ENCODE data around the gene NXPH3. TPM values are rescaled to one million over a fixed set of nuclear protein-coding genes. Genes with fewer than 3 reads are reported as not detected.
"Not testable (repeated sequence)": the region's sequence is repeated elsewhere in the genome, so short reads cannot be mapped to it uniquely, and the experiment has no call there.

NXPH3 gene
- total and polyA plus RNA-seq, 2 donors = 0.52 to 2.3 TPM

DNA sequence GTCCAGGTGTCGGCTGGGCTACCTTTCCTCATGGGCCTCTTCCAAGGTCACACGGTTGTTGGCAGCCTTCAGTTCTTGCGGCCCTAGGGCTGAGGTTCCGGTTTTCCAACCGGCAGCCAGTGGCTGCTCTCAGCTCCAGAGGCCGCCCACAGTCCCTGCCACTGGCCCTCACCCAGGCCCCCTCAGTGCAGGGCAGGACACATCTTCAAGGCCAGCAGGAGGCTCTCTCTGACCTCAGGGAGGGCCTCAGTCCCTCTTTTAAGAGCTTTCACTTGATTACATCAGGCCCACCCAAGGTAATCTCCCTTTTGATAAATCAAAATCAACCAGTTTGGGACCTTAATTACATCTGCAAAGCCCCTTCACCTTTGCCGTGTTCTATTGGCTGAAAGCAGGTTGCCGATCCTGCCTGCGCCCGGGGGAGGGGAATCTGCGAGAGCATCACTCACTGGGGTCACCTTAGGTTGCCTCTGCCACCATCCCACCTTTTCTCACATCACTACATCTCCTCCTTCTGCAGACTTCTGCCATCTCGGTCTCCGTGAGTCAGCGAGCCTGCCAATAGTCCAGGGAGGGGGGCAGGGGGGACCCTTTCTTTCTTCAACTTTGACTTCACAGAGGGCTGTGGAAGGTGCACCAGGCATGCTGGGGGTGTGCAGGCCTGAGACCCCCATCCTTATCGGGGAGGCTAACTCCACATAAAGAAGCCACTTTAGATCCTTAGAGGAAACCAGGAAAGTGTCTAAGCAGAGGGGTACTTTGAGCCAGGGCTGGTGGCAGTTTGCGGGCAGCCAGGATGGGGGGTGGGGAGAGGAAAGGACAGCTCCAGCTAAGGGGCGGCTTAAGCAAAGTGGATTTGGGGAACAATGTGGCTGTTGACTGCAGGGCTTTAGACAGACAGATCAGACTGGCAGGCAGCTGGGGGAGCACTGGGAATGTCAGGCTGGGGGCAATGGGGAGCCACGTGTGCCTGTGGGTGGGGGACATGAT, 28.8 kb upstream of the NXPH3 start:
- Histone ChIP-seq H3K27me3 (ENCODE audit: control insufficient read depth in 2 of 2, insufficient read depth in 1 of 2, low read length in 1 of 2) (peaks cover 0 to 14% of the 10 kb centered on the region in 2 donors), H3K4me1 (ENCODE audit: control insufficient read depth in 2 of 2, insufficient read depth in 2 of 2, low read length in 2 of 2) (peaks cover 0 to 3% of the 10 kb centered on the region in 2 donors)
- DNase-seq (ENCODE audit: low read depth in 6 of 9, low spot score in 9 of 9) = no peak

GRCh38 chr17:49547566-49547965, 28.1 kb upstream of the NXPH3 start:
- Histone ChIP-seq H3K4me1 (ENCODE audit: control insufficient read depth in 2 of 2, insufficient read depth in 2 of 2, low read length in 2 of 2) (peaks cover 0 to 3% of the 10 kb centered on the region in 2 donors), H3K4me3 (ENCODE audit: low read length in 2 of 2) (no peak overlapping the region), H3K27ac (ENCODE audit: low read depth in 1 of 2, low read length in 1 of 2) (no peak overlapping the region), H3K9me3 (ENCODE audit: control insufficient read depth in 2 of 2, insufficient read depth in 1 of 2, low read length in 1 of 2) (peaks cover 0 to 13% of the 10 kb centered on the region in 2 donors), H3K36me3 (ENCODE audit: control insufficient read depth in 2 of 2, insufficient read depth in 2 of 2, low read length in 1 of 2) (no peaks in the 10 kb centered on the region), H3K27me3 (ENCODE audit: control insufficient read depth in 2 of 2, insufficient read depth in 1 of 2, low read length in 1 of 2) (peaks cover 0 to 14% of the 10 kb centered on the region in 2 donors)
- 92% methylated on average over 9 of the region's 9 CpGs for WGBS
- DNase-seq (ENCODE audit: low read depth in 6 of 9, low spot score in 9 of 9) = no peak

More for the DNA sequence above, 28.8 kb upstream of the NXPH3 start:
- WGBS = 95% methylated on average over 18 of the region's 18 CpGs
- Histone ChIP-seq H3K36me3 (ENCODE audit: control insufficient read depth in 2 of 2, insufficient read depth in 2 of 2, low read length in 1 of 2) (no peaks in the 10 kb centered on the region), H3K9me3 (ENCODE audit: control insufficient read depth in 2 of 2, insufficient read depth in 1 of 2, low read length in 1 of 2) (peaks cover 0 to 13% of the 10 kb centered on the region in 2 donors), H3K27ac (ENCODE audit: low read depth in 1 of 2, low read length in 1 of 2) (no peak overlapping the region), H3K4me3 (ENCODE audit: low read length in 2 of 2) (no peak overlapping the region)

GRCh38 chr17:49548051-49548505, 27.6 kb upstream of the NXPH3 start:
- H3K4me3 ChIP-seq (ENCODE audit: low read length in 2 of 2) = no peak overlapping the region
- H3K27ac ChIP-seq (ENCODE audit: low read depth in 1 of 2, low read length in 1 of 2) = no peak overlapping the region
- H3K36me3 ChIP-seq (ENCODE audit: control insufficient read depth in 2 of 2, insufficient read depth in 2 of 2, low read length in 1 of 2) = no peaks in the 10 kb centered on the region
- DNase-seq (ENCODE audit: low read depth in 6 of 9, low spot score in 9 of 9) = no peak
- H3K4me1 ChIP-seq (ENCODE audit: control insufficient read depth in 2 of 2, insufficient read depth in 2 of 2, low read length in 2 of 2) = peaks cover 0 to 3% of the 10 kb centered on the region in 2 donors
- peaks cover 0 to 14% of the 10 kb centered on the region in 2 donors for H3K27me3 ChIP-seq (ENCODE audit: control insufficient read depth in 2 of 2, insufficient read depth in 1 of 2, low read length in 1 of 2)
- 92% methylated on average over 12 of the region's 12 CpGs for WGBS
- peaks cover 0 to 13% of the 10 kb centered on the region in 2 donors for H3K9me3 ChIP-seq (ENCODE audit: control insufficient read depth in 2 of 2, insufficient read depth in 1 of 2, low read length in 1 of 2)

DNA sequence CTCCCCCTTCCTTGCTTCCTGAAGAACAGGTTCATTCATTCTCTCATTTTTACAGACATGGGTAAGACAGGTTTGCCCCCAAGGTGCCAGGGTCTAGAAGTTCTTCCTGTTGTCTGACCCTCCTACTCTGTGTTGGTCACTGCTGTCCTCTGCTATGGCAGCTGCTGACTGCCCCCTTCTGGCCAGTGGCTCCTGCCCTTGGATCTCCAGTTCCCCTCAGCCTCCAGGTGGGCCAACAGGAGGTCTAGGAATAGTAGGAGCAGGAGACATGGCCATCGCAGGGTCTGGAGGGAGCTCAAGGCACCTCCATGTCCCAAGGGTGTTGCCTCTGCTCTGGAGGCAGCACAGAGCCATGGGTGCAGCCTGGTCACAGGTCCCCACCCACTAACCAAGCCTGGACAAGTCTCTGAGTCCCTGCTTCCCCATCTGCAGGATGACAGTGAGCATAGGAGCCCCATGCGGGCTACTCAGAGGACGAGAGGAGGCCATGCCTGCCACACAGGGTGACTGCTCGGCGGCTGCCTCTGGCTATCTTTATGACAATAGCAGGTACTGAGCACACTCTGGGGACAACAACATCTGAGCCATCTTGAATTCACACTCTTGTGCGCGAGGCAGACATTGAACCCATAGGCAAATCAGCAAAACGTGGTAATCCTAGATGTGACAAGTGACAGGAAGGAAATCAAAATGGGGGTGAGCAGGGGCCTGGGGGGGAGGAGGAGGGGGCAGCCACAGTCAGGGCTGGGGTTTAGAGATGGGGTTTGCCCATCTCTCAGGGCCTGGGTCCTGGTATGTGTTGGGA, 27.0 kb upstream of the NXPH3 start:
- Histone ChIP-seq H3K4me3 (ENCODE audit: low read length in 2 of 2) (no peak overlapping the region), H3K36me3 (ENCODE audit: control insufficient read depth in 2 of 2, insufficient read depth in 2 of 2, low read length in 1 of 2) (no peaks in the 10 kb centered on the region), H3K27ac (ENCODE audit: low read depth in 1 of 2, low read length in 1 of 2) (no peak overlapping the region), H3K4me1 (ENCODE audit: control insufficient read depth in 2 of 2, insufficient read depth in 2 of 2, low read length in 2 of 2) (peaks cover 0 to 3% of the 10 kb centered on the region in 2 donors), H3K27me3 (ENCODE audit: control insufficient read depth in 2 of 2, insufficient read depth in 1 of 2, low read length in 1 of 2) (peaks cover 0 to 14% of the 10 kb centered on the region in 2 donors), H3K9me3 (ENCODE audit: control insufficient read depth in 2 of 2, insufficient read depth in 1 of 2, low read length in 1 of 2) (peaks cover 0 to 15% of the 10 kb centered on the region in 2 donors)
- DNase-seq (ENCODE audit: low read depth in 6 of 9, low spot score in 9 of 9) = no peak
- WGBS = 84% methylated on average over 8 of the region's 8 CpGs

DNA sequence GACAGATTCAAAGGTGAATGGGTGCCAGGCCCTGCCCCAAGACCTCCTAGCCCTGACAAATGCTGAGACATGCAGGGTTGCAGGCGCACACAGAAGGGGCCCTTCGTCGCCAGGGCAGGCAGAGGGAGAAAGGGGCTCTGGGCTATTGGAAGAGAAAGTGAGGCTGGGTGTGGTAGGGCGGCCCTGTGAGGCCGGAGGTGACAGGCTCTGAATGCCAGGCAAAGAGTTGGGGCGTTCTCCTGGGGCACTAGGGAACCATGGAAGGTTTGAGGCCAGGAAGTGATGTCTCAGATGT, 26.4 kb upstream of the NXPH3 start:
- Histone ChIP-seq H3K27me3 (ENCODE audit: control insufficient read depth in 2 of 2, insufficient read depth in 1 of 2, low read length in 1 of 2) (peaks cover 0 to 13% of the 10 kb centered on the region in 2 donors), H3K27ac (ENCODE audit: low read depth in 1 of 2, low read length in 1 of 2) (no peak overlapping the region), H3K36me3 (ENCODE audit: control insufficient read depth in 2 of 2, insufficient read depth in 2 of 2, low read length in 1 of 2) (no peaks in the 10 kb centered on the region), H3K4me1 (ENCODE audit: control insufficient read depth in 2 of 2, insufficient read depth in 2 of 2, low read length in 2 of 2) (peaks cover 0 to 3% of the 10 kb centered on the region in 2 donors), H3K4me3 (ENCODE audit: low read length in 2 of 2) (no peak overlapping the region), H3K9me3 (ENCODE audit: control insufficient read depth in 2 of 2, insufficient read depth in 1 of 2, low read length in 1 of 2) (peaks cover 0 to 11% of the 10 kb centered on the region in 2 donors)
- 97% methylated on average over 6 of the region's 6 CpGs for WGBS
- DNase-seq (ENCODE audit: low read depth in 6 of 9, low spot score in 9 of 9) = no peak

DNA sequence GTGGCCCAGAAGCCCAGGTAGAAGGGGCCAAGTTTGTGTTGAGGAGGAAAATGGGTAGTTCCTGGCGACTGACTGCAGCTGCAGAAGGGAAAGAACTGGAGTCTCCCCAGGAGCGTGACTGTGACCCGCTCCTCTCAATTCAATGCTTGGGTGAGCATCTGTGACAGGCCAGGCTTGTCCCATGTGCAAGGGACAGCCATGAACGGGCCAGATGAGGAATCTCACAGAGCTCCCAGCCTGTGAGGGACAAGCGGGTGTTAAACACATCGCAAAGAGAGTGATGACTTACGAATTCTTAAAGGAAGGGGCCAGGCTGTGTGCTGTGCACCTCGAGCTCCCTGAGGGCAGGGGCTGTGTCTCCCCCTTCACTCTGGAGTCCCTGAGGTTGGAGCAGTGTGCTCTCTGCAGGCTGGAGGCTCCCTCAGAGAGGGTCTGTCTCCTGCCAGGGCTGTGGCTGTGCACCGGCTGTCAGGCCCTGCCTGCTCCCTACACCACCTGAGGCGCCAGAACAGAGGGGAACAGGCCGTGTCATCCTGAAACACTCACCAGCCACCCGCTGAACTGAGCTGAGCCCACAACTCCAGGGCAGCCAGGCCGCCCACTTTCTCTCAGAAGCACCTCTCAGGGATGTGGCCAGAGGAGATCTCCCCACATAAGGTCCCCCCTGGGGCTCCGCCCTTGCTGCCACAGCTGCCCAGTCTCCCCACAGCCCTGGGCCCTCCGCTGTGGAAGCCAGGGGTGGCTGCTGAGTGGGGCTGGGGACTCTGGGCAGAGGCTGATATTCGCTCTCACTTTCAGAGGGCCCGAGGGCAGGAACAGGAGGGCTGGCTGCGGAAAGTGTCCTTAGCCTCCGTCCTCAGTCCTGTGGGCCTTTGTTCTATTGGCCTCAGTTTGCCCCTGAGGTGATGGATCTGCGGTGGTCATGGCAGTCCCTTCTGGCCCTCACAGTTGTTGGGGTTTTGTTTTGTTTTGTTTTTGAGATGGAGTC, 25.7 kb upstream of the NXPH3 start:
- H3K27me3 ChIP-seq (ENCODE audit: control insufficient read depth in 2 of 2, insufficient read depth in 1 of 2, low read length in 1 of 2) = peaks cover 0 to 8% of the 10 kb centered on the region in 2 donors
- no peak overlapping the region for H3K27ac ChIP-seq (ENCODE audit: low read depth in 1 of 2, low read length in 1 of 2)
- H3K36me3 ChIP-seq (ENCODE audit: control insufficient read depth in 2 of 2, insufficient read depth in 2 of 2, low read length in 1 of 2) = no peaks in the 10 kb centered on the region
- WGBS = 96% methylated on average over 20 of the region's 20 CpGs
- peaks cover 0 to 6% of the 10 kb centered on the region in 2 donors for H3K9me3 ChIP-seq (ENCODE audit: control insufficient read depth in 2 of 2, insufficient read depth in 1 of 2, low read length in 1 of 2)
- DNase-seq (ENCODE audit: low read depth in 6 of 9, low spot score in 9 of 9) = no peak
- peaks cover 0 to 3% of the 10 kb centered on the region in 2 donors for H3K4me1 ChIP-seq (ENCODE audit: control insufficient read depth in 2 of 2, insufficient read depth in 2 of 2, low read length in 2 of 2)
- H3K4me3 ChIP-seq (ENCODE audit: low read length in 2 of 2) = no peak overlapping the region

DNA sequence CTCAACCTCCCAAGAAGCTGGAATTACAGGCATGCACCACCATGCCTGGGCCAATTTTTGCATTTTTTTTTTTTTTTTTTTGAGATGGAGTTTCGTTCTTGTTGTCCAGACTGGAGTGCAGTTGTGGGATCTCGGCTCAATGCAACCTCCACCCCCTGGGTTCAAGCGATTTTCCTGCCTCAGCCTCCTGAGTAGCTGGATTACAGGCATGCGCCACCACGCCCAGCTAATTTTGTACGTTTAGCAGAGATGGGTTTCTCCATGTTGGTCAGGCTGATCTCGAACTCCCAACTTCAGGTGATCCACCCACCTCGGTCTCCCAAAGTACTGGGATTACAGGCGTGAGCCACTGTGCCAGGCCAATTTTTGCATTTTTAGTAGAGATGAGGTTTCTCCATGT, 24.9 kb upstream of the NXPH3 start:
- H3K9me3 ChIP-seq (ENCODE audit: control insufficient read depth in 2 of 2, insufficient read depth in 1 of 2, low read length in 1 of 2); H3K4me3 ChIP-seq (ENCODE audit: low read length in 2 of 2); DNase-seq (ENCODE audit: low read depth in 6 of 9, low spot score in 9 of 9); H3K36me3 ChIP-seq (ENCODE audit: control insufficient read depth in 2 of 2, insufficient read depth in 2 of 2, low read length in 1 of 2); H3K4me1 ChIP-seq (ENCODE audit: control insufficient read depth in 2 of 2, insufficient read depth in 2 of 2, low read length in 2 of 2); H3K27ac ChIP-seq (ENCODE audit: low read depth in 1 of 2, low read length in 1 of 2); H3K27me3 ChIP-seq (ENCODE audit: control insufficient read depth in 2 of 2, insufficient read depth in 1 of 2, low read length in 1 of 2): not testable (repeated sequence)
- WGBS = 98% methylated on average over 9 of the region's 9 CpGs

DNA sequence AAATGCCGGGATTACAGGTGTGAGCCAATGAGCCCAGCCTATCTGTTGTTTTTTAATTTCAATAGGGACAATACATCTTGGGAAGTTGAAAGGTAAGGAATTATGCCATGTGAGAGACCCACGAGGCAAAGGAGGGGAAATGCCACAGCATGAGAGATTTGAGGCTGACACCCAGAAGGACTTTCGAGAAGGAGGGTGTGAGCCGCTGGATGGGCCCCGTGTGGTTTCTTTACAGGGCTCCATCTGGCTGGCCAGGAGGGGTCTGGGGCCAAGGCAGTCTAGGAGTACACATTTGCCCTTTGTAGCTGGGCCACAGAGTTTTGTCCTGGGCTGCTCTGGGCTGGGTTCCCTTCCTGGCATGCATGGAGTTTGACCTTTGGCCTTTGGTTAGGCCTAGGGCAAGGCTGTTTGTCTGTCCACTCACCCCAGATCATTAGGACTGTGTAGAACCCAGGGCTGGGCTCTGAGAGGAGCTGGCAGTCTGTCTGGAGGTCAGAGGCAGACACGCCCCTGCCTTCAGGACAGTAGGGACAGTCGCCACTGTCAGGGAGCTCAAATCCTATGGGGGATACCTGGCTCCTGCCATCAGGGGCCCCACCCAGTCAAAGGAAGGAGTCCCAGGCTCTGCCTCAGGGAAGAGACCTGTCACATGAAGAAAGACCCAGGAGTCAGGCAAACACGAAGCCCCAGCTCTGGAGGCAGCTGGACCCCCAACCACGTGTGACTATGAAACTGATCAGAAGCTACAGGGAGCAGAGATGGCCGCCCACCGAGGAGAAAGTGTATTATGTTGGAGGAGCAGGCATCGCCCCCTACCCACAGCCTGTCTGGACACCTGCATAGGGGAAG, 24.2 kb upstream of the NXPH3 start:
- WGBS = 94% methylated on average over 12 of the region's 12 CpGs

More for the DNA sequence above, 24.2 kb upstream of the NXPH3 start:
- H3K27me3 ChIP-seq (ENCODE audit: control insufficient read depth in 2 of 2, insufficient read depth in 1 of 2, low read length in 1 of 2) = peaks cover 0 to 4% of the 10 kb centered on the region in 2 donors
- peaks cover 0 to 6% of the 10 kb centered on the region in 2 donors for H3K9me3 ChIP-seq (ENCODE audit: control insufficient read depth in 2 of 2, insufficient read depth in 1 of 2, low read length in 1 of 2)
- no peaks in the 10 kb centered on the region for H3K36me3 ChIP-seq (ENCODE audit: control insufficient read depth in 2 of 2, insufficient read depth in 2 of 2, low read length in 1 of 2)
- H3K4me1 ChIP-seq (ENCODE audit: control insufficient read depth in 2 of 2, insufficient read depth in 2 of 2, low read length in 2 of 2) = peaks cover 0 to 11% of the 10 kb centered on the region in 2 donors
- DNase-seq (ENCODE audit: low read depth in 6 of 9, low spot score in 9 of 9) = no peak
- H3K27ac ChIP-seq (ENCODE audit: low read depth in 1 of 2, low read length in 1 of 2) = no peak overlapping the region
- H3K4me3 ChIP-seq (ENCODE audit: low read length in 2 of 2) = no peak overlapping the region

All from thymus (tissue), 11 donors.